HG03457 (cell line): Measurements from ENCODE around the gene CMTM7.
A peak's percentile ranks its signal among the peaks of the same experiment; 100 is the strongest.

ENCODE experiments used
- ATAC-seq: cut with Tn5 transposase; IDR thresholded peaks from one replicate; pipeline ENCODE4 v1.9.1; 2021; ENCODE audit warnings: moderate number of reproducible peaks; ENCODE audit not compliant: unreplicated experiment

CMTM7 gene

GRCh38 chr3:32484436-32484835, 92.8 kb downstream of the CMTM7 start:
- ATAC-seq: no peak

GRCh38 chr3:32487781-32488473, 96.3 kb downstream of the CMTM7 start:
- no peak for ATAC-seq

- no peak for ATAC-seq
Observed at GRCh38 chr3:32488474-32489008, 96.9 kb downstream of the CMTM7 start.

DNA sequence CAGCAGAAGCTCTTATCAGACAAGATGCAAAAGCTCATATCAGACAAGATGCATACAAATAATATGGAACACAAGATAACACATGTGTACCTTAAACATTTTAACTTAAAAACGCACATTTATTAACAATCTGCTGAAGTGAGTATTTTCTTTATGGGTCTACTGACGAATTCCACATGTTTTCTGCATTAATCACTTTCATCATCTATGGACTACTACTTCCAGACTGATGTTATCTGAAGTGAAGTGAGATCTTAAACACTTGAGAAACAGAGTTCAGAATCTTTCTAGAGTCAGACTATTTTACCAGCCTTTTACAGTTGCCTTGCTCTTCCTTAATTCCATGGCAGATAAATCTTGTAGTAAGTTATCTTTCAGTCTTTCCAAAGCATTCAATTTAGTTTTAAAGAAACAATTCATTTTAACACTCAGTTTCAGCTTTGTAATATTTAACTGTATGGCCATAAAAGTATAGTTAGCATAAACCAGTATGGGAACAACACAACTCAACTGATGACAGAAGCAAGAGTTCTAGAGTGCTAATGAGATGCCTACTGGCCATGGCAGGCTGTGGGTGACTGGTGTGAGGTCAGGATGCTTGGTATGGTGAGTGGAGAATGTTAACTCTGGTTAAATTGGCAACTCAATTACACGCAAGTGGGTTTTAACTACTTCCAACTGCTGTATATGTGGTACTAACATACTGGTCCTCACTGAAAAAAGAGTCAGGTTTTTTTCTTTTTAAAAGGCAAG, 101.2 kb downstream of the CMTM7 start:
- no peak for ATAC-seq

- ATAC-seq: peak; percentile 86
Observed at GRCh38 chr3:32493437-32494414, 102.1 kb downstream of the CMTM7 start.

GRCh38 chr3:32495085-32495484, 103.4 kb downstream of the CMTM7 start:
- ATAC-seq: no peak

GRCh38 chr3:32495609-32496008, 104.0 kb downstream of the CMTM7 start:
- no peak for ATAC-seq

DNA sequence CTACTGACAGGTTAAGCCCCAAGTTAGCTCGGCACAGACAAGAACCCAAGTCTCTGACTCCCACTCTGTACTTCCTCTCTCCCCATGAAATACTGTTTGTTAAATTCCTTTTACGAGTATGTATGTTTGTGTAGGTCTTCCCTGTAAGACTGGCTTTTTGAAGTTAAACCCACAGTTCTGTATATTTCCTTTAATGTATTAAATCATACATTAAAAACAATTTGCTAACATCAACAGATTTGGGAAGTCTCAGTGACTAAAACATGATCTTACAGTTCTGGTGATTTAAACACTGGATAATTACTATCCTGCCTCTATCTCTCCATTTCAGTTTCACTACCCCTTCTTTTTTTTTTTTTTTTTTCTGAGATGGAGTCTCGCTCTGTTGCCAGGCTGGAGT, 106.6 kb downstream of the CMTM7 start:
- no peak for ATAC-seq

DNA sequence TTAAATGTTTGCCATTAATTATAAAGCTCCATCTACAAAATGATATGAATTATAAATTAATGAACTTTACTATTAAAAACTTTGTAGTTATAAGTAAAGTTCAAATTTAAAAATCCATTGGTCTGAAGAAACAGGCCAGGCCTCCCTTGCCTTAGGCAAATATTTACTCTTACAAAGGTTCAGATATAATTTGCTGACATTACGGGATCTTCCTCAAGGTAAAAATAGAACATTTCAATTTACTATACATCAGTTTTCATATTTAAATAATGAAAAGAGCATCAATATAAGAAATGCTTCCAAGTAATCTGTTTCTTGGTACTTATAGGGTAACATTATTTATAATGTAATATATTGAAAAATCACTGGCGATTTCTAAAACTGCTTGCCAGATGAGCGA, 107.3 kb downstream of the CMTM7 start:
- no peak for ATAC-seq

DNA sequence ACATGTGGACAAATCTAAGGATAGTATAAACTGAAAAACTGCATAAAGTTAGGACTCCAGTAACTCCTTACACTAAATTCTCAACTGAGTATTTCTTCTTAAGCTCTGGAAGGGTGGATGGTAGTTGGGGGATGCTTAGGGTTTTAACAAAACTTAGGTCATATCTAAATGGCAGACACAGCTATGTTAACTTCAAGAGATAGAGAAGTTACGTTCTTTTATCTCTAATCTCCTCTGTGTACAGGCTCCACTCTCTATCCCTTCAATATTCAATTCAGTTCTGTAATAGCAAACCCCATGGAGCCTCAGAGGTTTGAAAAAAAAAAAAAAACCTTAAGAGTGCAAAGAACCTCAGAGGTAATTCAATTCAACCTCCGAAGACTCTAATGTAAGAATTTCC, 107.9 kb downstream of the CMTM7 start:
- ATAC-seq: no peak

DNA sequence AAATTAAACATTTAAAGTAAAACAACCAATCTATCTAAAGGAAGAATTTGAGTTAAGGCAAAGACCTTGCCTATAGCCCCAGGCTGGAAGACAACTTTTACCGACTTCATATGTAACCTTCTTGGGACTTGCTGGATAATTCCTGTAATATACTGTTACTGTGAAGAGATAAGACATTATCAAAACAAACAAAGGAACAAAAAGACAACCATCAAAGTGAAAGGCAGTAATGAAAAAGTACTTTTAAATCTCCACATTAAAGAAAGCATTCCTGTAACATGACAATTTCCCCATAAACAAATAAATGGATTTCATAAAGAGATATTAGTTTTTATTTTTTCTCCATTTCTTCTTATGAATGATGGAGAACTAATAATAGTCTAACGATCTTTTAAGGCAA, 108.6 kb downstream of the CMTM7 start:
- no peak for ATAC-seq

DNA sequence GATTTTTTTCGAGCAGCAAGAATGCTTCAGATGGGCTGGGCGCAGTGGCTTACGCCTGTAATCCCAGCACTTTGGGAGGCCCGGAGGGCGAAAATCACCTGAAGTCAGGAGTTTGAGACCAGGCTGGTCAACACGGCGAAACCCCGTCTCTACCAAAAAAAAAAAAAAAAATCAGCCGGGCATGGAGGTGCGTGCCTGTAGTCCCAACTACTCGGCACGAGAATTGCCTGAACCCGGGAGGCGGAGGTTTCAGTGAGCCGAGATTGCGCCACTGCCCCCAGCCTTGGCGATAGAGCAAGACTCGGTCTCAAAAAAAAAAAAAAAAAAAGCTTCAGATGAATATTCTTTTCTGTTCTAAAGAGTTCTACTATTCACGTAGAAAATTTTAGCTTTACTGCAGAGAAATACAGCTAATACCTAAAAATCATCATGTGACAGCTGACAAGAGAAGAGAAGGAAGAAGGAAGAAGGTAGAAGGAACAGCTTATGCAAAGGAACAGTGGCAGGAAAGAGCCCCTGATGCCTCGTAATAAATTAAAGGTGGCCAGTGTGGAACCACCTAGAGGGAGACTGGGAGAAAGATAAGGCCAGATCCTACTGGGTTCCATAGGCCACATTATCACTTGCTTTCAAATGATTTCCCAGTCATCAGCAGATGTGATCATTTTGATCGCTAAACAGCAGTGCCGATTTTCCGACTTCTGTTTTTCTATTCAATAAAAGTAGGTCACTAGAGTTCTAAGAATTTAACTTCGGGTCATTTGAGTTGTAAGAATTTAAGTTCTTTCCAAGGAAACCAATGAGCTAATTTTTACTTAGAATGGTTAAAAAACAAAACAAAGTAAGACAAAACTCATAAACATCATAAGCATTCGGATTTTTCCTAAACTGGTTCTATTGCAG, 109.5 kb downstream of the CMTM7 start:
- no peak for ATAC-seq

- no peak for ATAC-seq
Observed at GRCh38 chr3:32501783-32502117, 110.1 kb downstream of the CMTM7 start.

DNA sequence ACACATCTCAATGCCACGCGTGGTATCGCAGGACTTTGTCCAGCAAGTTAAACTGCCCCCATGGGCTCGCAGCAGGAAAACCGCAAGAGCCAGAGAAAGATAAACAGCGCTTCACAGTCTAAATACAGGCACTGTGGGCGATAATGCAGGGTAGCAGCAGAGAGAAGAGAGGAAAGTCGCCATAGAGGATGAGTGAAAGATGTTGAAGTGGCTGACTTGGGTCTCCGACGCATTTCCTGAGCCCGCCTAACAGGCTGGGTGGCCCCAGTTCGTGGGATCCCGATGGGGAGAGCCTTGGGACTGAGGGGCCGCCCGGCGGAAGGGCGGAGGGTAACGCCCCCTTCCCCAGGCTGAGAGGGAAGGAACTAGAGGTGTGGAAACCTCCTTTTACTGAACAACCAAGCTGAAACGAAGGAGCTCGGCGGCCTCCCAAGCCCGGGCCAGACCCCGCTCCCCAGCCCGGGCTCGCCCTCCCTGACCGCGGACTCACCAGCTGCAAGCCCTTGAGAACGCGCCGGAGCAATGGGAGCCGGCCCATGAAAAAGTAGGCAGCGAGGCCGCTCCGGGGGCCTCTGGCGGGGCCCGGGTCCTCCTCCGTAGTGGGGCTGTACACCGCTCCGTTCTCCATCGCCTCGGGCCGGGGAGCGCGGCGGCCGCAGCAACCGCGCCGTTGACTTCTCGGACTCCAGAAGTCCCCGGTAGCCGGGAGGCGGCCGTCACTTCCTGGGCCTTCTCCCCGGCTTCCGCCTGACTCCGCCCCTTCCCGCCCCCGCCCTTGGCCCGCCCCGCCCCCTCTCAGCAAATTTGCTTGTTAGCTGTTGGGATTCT, 110.7 kb downstream of the CMTM7 start, which contains the start of gene CMTM6:
Gene CMTM6, minus strand, starts transcription at position 735 of the 828 bp plus-strand sequence. Its CDS starts 107 bp downstream, at position 628.
- ATAC-seq: peak; percentile 66

GRCh38 chr3:32502946-32503286, 111.3 kb downstream of the CMTM7 start:
- ATAC-seq: no peak
